ES-I3 (cell line): ENCODE measurements around the gene F12.
"Not testable (repeated sequence)": the region's sequence is repeated elsewhere in the genome, so short reads cannot be mapped to it uniquely, and the experiment has no call there.

Experiments used
- H3K36me3 ChIP-seq: 2 replicates; pipeline ENCODE4 v1.6.1; 2013; ENCODE audit warnings: mild to moderate bottlenecking, low read length, control low read depth, moderate library complexity; ENCODE audit not compliant: insufficient read depth
- H3K4me1 ChIP-seq: 2 replicates; pipeline ENCODE4 v1.6.1; 2013; ENCODE audit warnings: mild to moderate bottlenecking, control low read depth, low read length; ENCODE audit not compliant: insufficient read depth
- H3K9ac ChIP-seq: 2 replicates; pipeline ENCODE4 v1.6.1; 2013; ENCODE audit warnings: low read depth, mild to moderate bottlenecking, low read length, moderate library complexity
- H3K9me3 ChIP-seq: 2 replicates; pipeline ENCODE4 v1.6.1; 2013; ENCODE audit warnings: mild to moderate bottlenecking, low read length, moderate library complexity; ENCODE audit not compliant: control insufficient read depth, insufficient read depth

Gene F12

GRCh38 chr5:177430972-177431316 is 21.6 kb upstream of the F12 start:
- H3K4me1 ChIP-seq: peaks cover 10% of the 10 kb centered on the region
- no peaks in the 10 kb centered on the region for H3K9me3 ChIP-seq
- peaks cover 4% of the 10 kb centered on the region for H3K36me3 ChIP-seq
- H3K9ac ChIP-seq: no peak overlapping the region

GRCh38 chr5:177430140-177430951 is 21.0 kb upstream of the F12 start:
- H3K36me3 ChIP-seq: peaks cover under 1% of the 10 kb centered on the region

GRCh38 chr5:177429248-177430040 is 20.1 kb upstream of the F12 start:
- H3K4me1 ChIP-seq: peaks cover 10% of the 10 kb centered on the region

More at GRCh38 chr5:177430140-177430951, 21.0 kb upstream of the F12 start:
- H3K4me1 ChIP-seq: peaks cover 10% of the 10 kb centered on the region
- no peak overlapping the region for H3K9ac ChIP-seq
- H3K9me3 ChIP-seq: no peaks in the 10 kb centered on the region

GRCh38 chr5:177428574-177429217 is 19.3 kb upstream of the F12 start:
- Histone ChIP-seq H3K9me3 (no peaks in the 10 kb centered on the region), H3K4me1 (peaks cover 10% of the 10 kb centered on the region), H3K36me3 (no peaks in the 10 kb centered on the region; the same call in 1 of the 2 replicates)

More at GRCh38 chr5:177429248-177430040, 20.1 kb upstream of the F12 start:
- H3K9me3 ChIP-seq: no peaks in the 10 kb centered on the region
- no peaks in the 10 kb centered on the region; the same call in 1 of the 2 replicates for H3K36me3 ChIP-seq
- H3K9ac ChIP-seq: no peak overlapping the region

GRCh38 chr5:177427919-177428573 is 18.7 kb upstream of the F12 start:
- H3K4me1 ChIP-seq: peaks cover 10% of the 10 kb centered on the region

More at GRCh38 chr5:177428574-177429217, 19.3 kb upstream of the F12 start:
- H3K9ac ChIP-seq: no peak overlapping the region

GRCh38 chr5:177427211-177427822 is 18.0 kb upstream of the F12 start:
- Histone ChIP-seq H3K4me1 (peaks cover 10% of the 10 kb centered on the region), H3K9ac (peak overlapping the region; percentile 80), H3K9me3 (no peaks in the 10 kb centered on the region), H3K36me3 (no peaks in the 10 kb centered on the region; the same call in 1 of the 2 replicates)

More at GRCh38 chr5:177427919-177428573, 18.7 kb upstream of the F12 start:
- H3K9ac ChIP-seq: 0 out of 2 replicates have a peak overlapping the region, but pooled peaks have one; percentile 80
- H3K9me3 ChIP-seq: no peaks in the 10 kb centered on the region
- no peaks in the 10 kb centered on the region; the same call in 1 of the 2 replicates for H3K36me3 ChIP-seq

- Histone ChIP-seq H3K9me3 (no peaks in the 10 kb centered on the region), H3K4me1 (peaks cover 10% of the 10 kb centered on the region), H3K9ac (peak within 1 kb of the TSS; percentile 80), H3K36me3 (no peaks in the 10 kb centered on the region)
Observed at GRCh38 chr5:177426566-177427210, 17.3 kb upstream of the F12 start, which contains the start of gene GRK6. Gene GRK6, plus strand, starts transcription at chr5:177426676. Its CDS starts 170 bp downstream, at chr5:177426846.

- no peaks in the 10 kb centered on the region for H3K9me3 ChIP-seq
- peak overlapping the region; percentile 77 for H3K9ac ChIP-seq
- H3K36me3 ChIP-seq: no peaks in the 10 kb centered on the region
- H3K4me1 ChIP-seq: peaks cover 12% of the 10 kb centered on the region
Observed at GRCh38 chr5:177425801-177426565, 16.6 kb upstream of the F12 start.

- H3K9ac ChIP-seq: peak overlapping the region; percentile 77; the same call in 1 of the 2 replicates
- no peaks in the 10 kb centered on the region for H3K9me3 ChIP-seq
- peaks cover 13% of the 10 kb centered on the region for H3K4me1 ChIP-seq
- H3K36me3 ChIP-seq: no peaks in the 10 kb centered on the region
Observed at GRCh38 chr5:177425196-177425800, 15.9 kb upstream of the F12 start.

- peaks cover 11% of the 10 kb centered on the region for H3K4me1 ChIP-seq
- H3K9ac ChIP-seq: no peak overlapping the region
- H3K36me3 ChIP-seq: no peaks in the 10 kb centered on the region
- H3K9me3 ChIP-seq: no peaks in the 10 kb centered on the region
Observed at GRCh38 chr5:177423671-177424070, 14.3 kb upstream of the F12 start.

- no peaks in the 10 kb centered on the region for H3K9me3 ChIP-seq
- no peak overlapping the region for H3K9ac ChIP-seq
- no peaks in the 10 kb centered on the region for H3K36me3 ChIP-seq
- H3K4me1 ChIP-seq: 0 out of 2 replicates have a peak, but pooled peaks cover 3% of the 10 kb centered on the region
Observed at GRCh38 chr5:177421062-177421798, 11.9 kb upstream of the F12 start.

GRCh38 chr5:177420472-177420871 is 11.1 kb upstream of the F12 start:
- not testable (repeated sequence) for H3K36me3 ChIP-seq, H3K9me3 ChIP-seq, H3K4me1 ChIP-seq, H3K9ac ChIP-seq
